ENCODE measurements around the gene HNF1A.

Gene HNF1A

DNA sequence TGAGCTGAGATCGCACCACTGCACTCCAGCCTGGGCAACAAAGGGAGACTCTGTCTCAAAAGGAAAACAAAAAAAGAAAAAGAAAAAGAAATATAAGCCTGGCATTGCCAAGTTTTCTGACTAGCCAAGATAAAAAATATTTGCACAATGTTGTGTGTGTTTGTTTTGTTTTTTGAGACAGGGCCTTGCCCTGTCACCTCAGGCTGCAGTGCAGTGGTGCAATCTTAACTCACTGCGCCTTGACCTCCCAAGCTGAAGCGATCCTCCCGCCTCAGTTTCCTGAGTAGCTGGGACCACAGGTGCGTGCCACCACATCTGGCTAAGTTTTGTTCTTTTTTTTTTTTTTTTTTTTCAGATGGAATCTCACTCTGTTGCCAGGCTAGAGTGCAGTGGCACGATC is 43.4 kb downstream of the HNF1A start:
- TF ChIP-seq, protein P1, sequence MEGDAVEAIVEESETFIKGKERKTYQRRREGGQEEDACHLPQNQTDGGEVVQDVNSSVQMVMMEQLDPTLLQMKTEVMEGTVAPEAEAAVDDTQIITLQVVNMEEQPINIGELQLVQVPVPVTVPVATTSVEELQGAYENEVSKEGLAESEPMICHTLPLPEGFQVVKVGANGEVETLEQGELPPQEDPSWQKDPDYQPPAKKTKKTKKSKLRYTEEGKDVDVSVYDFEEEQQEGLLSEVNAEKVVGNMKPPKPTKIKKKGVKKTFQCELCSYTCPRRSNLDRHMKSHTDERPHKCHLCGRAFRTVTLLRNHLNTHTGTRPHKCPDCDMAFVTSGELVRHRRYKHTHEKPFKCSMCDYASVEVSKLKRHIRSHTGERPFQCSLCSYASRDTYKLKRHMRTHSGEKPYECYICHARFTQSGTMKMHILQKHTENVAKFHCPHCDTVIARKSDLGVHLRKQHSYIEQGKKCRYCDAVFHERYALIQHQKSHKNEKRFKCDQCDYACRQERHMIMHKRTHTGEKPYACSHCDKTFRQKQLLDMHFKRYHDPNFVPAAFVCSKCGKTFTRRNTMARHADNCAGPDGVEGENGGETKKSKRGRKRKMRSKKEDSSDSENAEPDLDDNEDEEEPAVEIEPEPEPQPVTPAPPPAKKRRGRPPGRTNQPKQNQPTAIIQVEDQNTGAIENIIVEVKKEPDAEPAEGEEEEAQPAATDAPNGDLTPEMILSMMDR (IDR thresholded peaks at IDR 0.05; ENCODE audit: control extremely low read depth, extremely low read depth, low read depth, missing control alignments): no peak
- ChIA-PET POLR2A (no interaction called here), CTCF (interaction anchor here (0.6 kb wide), 1 partner anchor 20 kb away, joined by 4 read pairs; no protein-coding TSS in a partner anchor)
- no peak for DNase-seq (ENCODE audit: extremely low spot score)

DNA sequence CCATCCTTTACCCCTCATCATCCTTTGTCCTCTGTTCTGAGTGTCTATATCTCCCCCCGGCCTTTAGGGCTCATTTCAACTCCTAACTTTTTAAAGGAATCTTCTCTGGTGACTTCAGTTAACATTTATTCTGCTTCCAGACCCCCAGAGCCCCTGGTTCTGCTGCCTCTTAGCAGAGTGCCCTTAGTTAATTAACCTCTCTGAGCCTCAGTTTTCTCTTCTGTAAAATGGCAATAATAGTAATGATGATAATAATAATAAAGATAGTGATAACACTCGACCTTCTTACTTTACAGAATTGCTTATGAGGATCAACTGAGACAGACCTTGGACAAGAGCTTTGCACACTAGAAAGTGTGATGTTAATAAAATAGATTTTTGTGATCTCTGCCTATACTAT is 44.4 kb downstream of the HNF1A start:
- POLR2A ChIA-PET: no interaction called here
- TF ChIP-seq, protein P1 (IDR thresholded peaks at IDR 0.05; ENCODE audit: control extremely low read depth, extremely low read depth, low read depth, missing control alignments): no peak
- no peak for DNase-seq (ENCODE audit: extremely low spot score)
- CTCF ChIA-PET: no interaction called here

DNA sequence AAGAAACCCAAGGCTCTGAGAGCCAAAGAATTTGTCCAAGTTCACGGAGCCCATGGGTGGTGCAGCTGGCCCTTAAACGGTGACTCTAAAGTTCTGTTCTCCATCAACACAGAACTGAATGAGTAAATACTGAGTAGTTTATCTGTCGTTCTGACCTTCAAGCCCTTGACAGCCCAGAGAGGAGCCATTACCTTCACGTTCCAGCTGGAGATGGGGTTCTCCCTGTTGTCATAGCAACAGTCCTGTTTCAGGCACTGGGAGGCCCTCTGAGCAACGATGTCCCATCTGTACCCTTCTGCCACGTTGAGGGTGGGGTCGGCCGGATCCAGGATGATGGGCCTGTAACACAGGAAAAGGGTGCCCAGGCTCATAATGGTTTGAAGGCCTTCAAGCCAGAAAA is 45.5 kb downstream of the HNF1A start:
- CTCF ChIA-PET: no interaction called here
- POLR2A ChIA-PET: no interaction called here

DNA sequence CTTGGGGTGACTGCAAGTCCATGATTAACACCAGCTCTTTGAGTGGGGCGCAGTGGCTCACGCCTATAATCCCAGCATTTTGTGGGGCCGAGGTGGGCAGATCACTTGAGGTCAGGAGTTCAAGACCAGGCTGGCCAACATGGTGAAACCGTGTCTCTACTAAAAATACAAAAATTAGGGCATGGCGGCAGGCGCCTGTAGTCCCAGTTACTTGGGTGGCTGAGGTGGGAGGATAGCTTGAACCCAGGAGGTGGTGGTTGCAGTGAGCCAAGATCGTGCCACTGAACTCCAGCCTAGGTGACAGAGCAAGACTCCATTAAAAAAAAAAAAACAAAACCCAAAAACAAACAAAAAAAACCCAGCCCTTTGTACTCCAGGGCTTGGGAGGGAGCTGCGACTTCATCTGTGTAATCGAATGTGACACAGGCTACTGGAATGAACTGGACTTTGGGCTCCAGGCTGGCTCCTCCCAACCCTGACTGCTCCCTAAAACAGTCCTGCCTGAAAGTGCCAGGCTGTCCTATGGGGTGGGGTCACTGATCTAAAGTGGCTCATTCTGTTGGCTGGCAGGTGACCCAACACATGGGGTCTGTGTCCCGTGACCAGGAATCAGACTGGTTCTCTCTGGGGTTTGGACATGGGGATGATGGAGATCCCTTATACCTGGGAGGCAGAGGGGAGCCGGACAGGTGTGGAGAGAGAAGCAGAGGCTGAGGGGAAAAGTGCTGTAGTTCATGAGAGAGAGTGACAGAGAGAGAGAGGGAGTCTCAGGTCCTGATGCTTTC is 47.3 kb downstream of the HNF1A start:
- ChIA-PET CTCF (interaction anchor here (1.2 to 1.5 kb wide), 2 partner anchors 15 to 35 kb away, joined by 3 read pairs; no protein-coding TSS in a partner anchor), POLR2A (interaction anchor here (0.6 kb wide), 1 partner anchor 271 kb away, joined by 5 read pairs; no protein-coding TSS in a partner anchor)
- TF ChIP-seq, protein P1 (IDR thresholded peaks at IDR 0.05; ENCODE audit: control extremely low read depth, extremely low read depth, low read depth, missing control alignments): no peak
- DNase-seq (ENCODE audit: extremely low spot score): no peak

More for the DNA sequence above, 45.5 kb downstream of the HNF1A start:
- DNase-seq (ENCODE audit: extremely low spot score): no peak
- TF ChIP-seq, protein P1 (IDR thresholded peaks at IDR 0.05; ENCODE audit: control extremely low read depth, extremely low read depth, low read depth, missing control alignments): no peak

DNA sequence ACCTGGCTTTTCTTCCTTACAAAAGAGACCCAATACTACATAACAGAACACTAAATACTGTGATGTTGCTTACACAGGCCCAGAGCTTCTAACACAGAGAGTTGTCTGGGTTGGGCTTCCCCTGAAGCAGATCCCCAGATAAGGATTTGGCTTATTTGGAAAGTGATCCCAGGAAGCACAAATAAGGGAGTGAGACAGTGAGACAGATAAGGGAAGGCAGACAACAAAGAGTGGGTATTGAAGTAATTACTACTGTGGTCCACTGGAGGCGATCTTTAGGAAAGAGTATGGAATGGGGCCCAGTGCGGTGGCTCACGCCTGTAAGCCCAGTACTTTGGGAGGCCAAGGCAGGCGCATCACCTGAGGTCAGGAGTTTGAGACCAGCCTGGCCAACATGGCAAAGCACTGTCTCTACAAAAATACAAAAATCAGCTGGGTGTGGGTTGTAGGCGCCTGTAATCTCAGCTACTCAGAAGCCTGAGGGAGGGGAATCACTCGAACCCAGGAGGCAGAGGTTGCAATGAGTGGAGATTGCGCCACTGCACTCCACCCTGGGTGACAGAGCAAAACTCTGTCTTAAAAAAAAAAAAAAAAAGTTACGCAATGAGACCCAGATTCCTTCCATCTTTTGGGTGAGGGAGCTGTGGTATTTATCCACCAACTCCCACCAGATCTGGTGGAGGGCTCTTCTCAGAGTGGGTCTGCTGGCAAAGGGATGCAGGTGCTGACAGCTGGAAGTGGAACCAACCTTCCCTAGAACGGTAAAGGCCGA is 48.1 kb downstream of the HNF1A start:
- ChIA-PET CTCF (interaction anchor here (1.5 to 1.8 kb wide), 2 partner anchors 16 to 33 kb away, joined by 3 to 8 read pairs; no protein-coding TSS in a partner anchor), POLR2A (no interaction called here)
- DNase-seq (ENCODE audit: extremely low spot score): no peak
- TF ChIP-seq, protein P1 (IDR thresholded peaks at IDR 0.05; ENCODE audit: control extremely low read depth, extremely low read depth, low read depth, missing control alignments): no peak

DNA sequence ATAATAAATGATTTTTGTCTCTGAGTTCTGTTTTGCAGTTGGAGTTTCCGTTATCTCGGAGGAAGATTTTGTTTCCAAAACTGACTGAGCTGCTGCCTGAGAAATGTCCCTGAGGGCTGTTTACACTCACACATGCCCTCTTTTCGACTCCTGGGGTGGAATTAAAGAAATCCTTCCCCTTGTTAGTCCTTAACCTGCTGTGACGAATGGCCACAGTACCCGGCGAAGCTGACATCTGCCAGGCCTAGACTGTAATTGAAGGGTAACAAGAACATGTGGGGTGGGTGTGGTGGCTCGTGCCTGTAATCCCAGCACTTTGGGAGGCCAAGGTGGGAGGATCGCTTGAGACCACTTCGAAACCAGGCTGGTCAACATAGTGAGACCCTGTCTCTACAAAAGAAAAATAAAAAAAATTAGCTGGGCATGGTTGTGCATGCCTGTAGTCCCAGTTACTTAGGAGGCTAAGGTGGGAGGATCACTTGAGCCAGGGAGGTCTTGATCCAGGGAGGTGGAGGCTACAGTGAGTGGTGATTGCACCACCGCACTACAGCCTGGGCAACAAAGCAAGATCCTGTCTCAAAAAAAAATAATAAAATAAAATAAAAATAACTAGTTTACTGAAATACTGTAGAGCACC is 52.4 kb downstream of the HNF1A start:
- TF ChIP-seq, protein P1 (IDR thresholded peaks at IDR 0.05; ENCODE audit: control extremely low read depth, extremely low read depth, low read depth, missing control alignments): no peak
- ChIA-PET CTCF (no interaction called here), POLR2A (no interaction called here)
- DNase-seq (ENCODE audit: extremely low spot score): no peak

All from GM10248 (cell line).